Glomerular visceral epithelial cell (primary cell): ENCODE measurements around the gene NARS2.
"Not testable (repeated sequence)": the region's sequence is repeated elsewhere in the genome, so short reads cannot be mapped to it uniquely, and the experiment has no call there.

Experiments
- DNase-seq: peaks from one replicate; pipeline ENCODE4 v3.0.0-alpha.2; 2016; ENCODE audit errors: extremely low spot score

Gene NARS2

GRCh38 chr11:78542007-78542406 lies 32.7 kb downstream of the NARS2 start:
- DNase-seq: no peak

DNA sequence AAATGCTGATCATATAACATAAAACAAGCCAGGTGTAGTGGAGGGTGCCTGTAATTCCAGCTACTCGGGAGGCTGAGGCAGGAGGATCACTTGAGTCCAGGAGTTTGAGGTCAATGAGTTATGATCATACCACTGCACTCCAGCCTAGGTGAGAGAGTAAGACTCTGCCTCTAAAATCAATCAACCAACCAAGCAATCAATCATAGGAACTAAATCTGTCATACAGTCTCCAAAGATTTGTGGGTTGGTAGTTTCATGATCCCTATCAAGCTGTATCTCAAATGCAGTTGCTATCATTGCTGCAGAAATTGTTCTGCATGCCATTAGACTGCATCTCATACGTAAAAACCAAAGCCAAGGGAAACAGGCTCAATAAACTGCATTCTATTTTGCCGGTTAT lies 33.1 kb downstream of the NARS2 start:
- no peak for DNase-seq

GRCh38 chr11:78540256-78540655 lies 34.4 kb downstream of the NARS2 start:
- DNase-seq: no peak

GRCh38 chr11:78539506-78539905 lies 35.2 kb downstream of the NARS2 start:
- DNase-seq: no peak

DNA sequence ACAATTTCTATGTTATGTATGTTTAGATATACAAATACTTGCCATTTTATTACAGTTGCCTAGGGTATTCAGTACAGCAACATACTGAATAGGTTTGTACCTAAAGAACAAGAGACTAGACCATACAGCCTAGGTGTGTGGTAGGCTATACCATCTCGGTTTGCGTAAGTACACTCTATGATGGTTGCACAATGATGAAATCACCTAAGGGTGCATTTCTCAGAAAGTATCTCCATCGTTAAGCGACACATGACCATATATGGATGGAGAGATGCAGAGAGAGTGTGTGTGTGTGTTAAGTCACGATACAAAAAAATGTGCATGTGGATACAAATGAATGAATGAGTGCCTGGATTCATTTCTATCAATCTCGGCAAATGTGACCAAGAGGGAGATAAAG lies 37.7 kb downstream of the NARS2 start:
- no peak for DNase-seq

- DNase-seq: no peak
Observed at GRCh38 chr11:78535920-78536319, 38.7 kb downstream of the NARS2 start.

DNA sequence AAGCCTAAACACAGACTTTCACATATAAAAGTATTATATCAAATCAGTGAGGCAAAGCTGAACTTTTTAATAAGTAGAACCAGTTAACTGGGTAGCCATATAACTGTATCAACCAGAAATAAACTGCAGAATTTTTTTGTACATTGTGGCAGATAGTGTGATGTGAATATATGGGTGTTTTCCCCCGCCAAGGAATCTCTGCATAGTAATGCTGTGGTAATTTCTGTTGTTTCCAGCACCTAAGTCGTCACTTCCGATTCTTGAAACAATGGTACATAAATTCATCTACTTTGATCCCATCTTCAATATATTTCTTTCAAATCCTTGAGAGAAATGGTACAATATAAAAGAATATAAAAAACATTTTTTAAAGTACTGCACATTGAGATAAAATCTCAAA lies 39.6 kb downstream of the NARS2 start:
- DNase-seq: no peak

- DNase-seq: no peak
Observed at GRCh38 chr11:78533399-78533798, 41.3 kb downstream of the NARS2 start.

- DNase-seq: no peak
Observed at GRCh38 chr11:78532991-78533390, 41.7 kb downstream of the NARS2 start.

DNA sequence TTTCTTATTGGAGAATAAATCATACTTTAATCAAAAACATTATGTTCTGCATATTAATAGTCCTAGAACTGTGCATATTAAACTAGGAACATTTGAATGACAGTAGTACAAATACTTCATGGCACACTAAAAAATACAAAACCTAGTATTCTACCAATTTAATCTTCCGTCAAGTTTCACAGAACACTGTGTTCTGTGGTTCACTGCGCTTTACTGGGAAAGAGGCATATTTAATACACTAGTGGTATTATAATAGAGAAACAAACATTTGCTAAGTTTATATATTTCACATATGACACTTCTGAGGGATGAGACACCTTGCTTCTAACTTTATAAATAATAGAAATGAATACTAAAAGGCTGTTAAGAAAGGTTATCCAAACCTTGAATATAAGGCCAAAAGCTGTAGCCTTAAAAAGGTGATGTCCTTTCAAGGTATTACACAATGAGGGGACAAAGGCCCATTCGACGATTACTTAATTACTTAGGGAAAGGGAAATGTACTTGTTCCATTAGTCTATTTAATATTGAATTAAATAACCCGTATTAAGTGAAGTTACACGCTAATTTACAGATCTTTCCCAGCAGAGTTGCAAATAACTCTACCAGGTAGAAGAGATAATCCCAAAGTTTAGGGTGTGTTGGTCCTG lies 48.0 kb downstream of the NARS2 start:
- DNase-seq: no peak

DNA sequence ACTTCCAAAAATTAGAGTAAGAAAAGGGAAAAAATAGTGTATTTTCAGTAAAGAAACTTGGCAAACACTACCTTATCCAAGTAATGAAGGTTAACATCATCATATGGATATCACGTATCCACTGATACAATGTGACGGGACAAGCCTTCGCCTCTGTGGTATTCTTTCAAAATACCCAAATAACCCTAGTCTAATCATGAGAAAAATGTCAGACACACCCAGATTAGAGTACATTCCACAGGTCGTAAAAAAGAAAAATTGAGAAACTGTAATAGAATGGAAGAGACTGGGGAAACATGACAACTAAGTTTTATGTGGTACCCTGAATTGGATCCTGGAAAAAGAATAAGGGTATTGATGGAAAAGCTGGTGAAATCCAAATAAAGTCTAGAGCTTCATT lies 48.9 kb downstream of the NARS2 start:
- no peak for DNase-seq

DNA sequence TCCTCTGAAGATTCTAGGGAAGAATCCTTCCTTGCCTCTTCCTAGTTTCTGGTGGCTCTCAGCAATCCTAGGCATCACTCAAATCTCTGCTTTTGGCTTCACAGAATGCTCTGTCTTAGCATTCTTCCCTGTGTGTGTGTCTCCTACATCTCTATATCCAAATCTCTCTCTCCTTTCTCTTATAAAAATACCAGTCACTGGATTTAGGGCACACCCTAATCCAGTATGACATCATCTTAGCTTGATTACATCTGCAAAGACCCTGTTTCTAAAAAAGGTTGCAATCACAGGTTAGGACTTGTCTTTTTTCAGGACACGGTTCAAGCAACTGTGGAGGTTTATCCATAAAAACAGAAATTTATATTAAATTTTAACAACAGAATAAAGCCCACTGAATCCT lies 54.4 kb downstream of the NARS2 start:
- no peak for DNase-seq

DNA sequence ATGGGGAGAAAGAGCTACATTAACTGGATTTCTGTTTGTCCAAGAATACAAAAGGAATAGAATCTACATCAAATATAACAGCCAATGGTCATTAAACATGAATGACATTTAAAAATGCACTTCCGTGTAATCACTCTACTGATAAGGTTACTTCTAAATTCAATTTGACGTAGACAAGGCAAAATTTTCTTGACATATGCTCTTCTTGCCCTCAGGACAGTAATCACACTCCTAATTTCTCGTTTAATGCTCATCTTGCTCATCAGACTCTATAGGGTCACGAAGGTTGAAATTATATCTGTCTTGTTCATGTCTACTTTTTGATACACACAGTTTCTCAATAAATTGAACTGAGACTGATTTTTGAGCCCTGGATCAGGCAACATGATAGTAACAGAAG lies 58.4 kb downstream of the NARS2 start:
- no peak for DNase-seq

- no peak for DNase-seq
Observed at GRCh38 chr11:78514922-78515502, 59.7 kb downstream of the NARS2 start.

DNA sequence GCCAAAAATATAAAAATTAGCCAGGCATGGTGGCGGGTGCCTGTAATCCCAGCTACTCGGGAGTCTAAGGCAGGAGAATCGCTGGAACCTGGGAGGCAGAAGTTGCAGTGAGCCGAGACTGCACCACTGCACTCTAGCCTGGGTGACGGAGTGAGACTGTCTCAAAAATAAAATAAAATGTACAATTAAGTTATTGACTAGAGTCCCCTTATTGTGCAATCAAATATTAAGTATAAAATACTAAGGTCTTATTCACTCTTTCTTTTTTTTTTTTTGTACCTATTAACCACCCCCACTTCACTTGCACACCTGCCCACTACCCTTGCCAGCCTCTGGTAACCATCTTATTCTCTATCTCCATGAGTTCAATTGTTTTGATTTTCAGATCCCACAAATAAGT lies 61.6 kb downstream of the NARS2 start:
- not testable (repeated sequence) for DNase-seq

GRCh38 chr11:78510597-78510996 lies 64.1 kb downstream of the NARS2 start:
- DNase-seq: no peak

DNA sequence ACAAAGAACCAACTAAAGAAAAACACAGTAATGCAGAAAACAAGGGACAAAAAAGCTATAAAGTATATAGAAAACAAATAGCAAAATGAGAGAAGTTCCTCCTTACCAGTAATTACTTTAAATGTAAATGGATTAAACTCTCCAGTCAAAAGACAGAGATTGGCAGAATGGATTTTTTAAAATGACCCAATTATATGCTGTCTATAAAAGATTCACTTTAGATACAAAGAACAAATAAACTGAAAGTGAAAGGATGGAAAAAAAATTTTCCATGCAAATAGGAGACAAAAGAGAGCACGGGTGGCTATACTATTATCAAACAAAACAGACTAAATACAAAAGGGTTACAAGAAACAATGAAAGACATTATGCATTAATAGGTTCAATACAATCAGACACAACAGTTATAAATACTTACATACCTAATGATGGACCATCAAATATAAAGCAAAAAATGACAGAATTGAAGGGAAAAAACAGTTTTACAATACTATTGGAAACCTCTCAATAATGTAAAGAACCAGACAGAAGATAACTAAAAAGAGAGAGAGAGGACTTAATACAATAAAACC lies 64.6 kb downstream of the NARS2 start:
- no peak for DNase-seq

- no peak for DNase-seq
Observed at GRCh38 chr11:78504708-78505107, 70.0 kb downstream of the NARS2 start.

DNA sequence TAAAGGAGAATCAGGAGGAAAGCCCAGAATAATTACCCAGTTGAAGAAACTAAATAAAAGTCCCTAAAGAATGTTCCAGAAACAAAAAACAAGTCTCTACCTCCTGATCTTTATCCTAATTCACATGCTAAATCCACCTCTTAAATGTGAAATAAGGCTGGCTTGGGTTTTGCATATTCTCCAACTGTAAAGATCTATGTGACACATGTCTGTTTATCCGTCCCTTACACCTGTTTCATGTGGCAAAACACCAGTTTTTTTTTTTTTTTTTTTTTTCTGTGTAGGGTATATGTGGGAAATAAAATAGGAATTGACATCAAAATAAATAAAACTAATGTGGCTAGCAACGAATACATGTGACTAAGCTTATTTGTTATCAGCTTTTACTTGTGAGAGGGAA lies 70.5 kb downstream of the NARS2 start:
- no peak for DNase-seq

DNA sequence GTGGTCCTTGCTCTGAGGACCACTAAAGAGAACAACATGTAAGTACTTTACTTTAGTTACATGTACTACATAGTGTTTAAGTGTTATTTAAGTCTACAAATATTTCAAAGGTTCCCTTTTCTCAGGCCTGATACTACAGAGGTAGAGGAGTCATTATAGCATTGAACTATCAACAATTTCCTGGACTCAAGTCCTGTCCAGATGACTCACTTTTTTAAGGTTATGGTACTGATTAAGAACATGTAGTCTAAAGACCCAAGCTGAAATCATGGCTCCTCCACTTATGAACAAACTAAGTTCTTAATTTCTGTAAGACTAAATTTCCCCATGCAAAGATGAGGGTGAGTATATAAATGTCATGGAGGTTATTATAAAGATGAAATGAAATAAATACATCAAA lies 74.7 kb downstream of the NARS2 start:
- DNase-seq: no peak

DNA sequence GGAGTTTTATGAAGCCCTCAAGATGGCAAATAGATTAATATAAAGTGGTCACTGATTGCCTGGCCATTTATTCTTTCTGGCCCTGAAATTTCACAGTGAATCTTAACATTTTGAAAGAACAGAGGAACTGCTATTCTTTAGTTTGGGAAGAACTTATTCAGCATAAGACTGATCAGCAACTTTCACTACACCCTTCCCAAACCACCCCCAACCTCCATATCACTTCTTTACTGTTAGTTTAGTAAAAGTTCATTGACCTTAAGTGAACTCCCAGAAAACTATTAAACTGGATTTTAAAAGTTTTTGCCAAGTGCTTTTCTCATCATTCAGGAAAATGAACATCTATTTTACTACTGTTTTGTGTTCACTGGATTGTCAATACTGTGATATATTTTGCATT lies 77.4 kb downstream of the NARS2 start:
- DNase-seq: no peak

DNA sequence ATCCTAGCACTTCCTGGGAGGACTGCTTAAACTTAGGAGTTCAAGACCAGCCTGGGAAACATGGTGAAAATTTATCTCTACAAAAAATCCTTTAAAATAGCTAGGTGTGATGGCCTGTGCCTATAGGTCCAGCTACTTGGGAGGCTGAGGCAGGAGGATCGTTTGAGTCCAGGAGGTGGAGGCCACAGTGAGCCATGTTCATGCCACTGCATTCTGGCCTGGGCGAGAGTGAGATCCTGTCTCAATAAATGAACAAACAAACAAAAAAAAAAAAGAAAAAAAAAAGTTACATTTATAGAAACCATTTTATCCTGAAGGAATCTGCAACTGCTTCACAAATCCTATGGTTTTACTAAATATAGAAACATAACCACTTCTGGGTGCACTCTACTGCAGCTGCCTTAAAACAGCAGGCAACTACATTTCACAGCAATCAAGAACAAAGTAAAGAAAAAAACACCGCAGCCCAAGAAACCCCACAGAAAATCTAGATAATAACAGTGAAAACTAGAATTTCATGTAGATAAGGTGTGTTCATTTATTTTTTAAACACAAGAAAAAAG lies 81.2 kb downstream of the NARS2 start:
- DNase-seq: no peak

DNA sequence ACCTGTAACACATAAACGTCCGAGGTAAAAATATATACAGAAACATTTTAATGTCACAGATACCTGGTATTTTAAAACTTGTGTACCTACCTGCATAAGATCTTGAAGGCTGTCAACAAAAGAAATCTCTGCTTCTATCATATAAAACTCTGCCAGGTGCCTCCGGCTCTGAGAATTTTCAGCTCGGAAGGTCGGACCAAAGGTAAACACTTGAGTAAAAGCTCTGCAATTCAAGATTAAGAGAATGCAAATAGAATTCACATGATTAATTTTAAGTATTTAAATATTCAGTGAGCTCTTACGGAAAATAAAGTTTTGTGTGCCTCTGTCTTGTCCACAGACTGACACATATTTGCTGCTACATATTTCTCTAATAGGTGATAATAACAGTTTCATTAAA lies 81.7 kb downstream of the NARS2 start:
- no peak for DNase-seq
